Measurements from ENCODE around the gene SDR9C7.
"Not testable (repeated sequence)": the region's sequence is repeated elsewhere in the genome, so short reads cannot be mapped to it uniquely, and the experiment has no call there.

GRCh38 chr12:56918139-56918538 is 16.1 kb downstream of the SDR9C7 start:
- not testable (repeated sequence) for TF ChIP-seq CTCF (IDR thresholded peaks at IDR 0.05); ZFX (IDR thresholded peaks at IDR 0.05; ENCODE audit: borderline replicate concordance)

Data from 22Rv1 (cell line).